Fibroblast of the aortic adventitia (primary cell): ENCODE measurements around the gene OR2T2. TPM values are rescaled to one million over a fixed set of nuclear protein-coding genes. Genes with fewer than 3 reads are reported as not detected.
"Not testable (repeated sequence)": the region's sequence is repeated elsewhere in the genome, so short reads cannot be mapped to it uniquely, and the experiment has no call there.

Experiments used
- DNase-seq: peaks from one replicate; pipeline ENCODE4 v3.0.0-alpha.2; 2010; ENCODE audit warnings: low read depth
- H3K4me3 ChIP-seq: 2 replicates; pipeline ENCODE4 v1.5.1; 2011; ENCODE audit warnings: low read depth, mild to moderate bottlenecking, control low read depth, low read length, moderate library complexity
- total RNA-seq: library from RNA; depleted of rRNA; stranded (reverse); fragments of >200 nt; gene quantifications from 2 replicates; pipeline ENCODE4 v1.2.3, GENCODE V29; 2012; ENCODE audit warnings: low replicate concordance
- TF ChIP-seq, protein P1 (sequence below): IDR thresholded peaks from 2 replicates; pipeline ENCODE4 v1.5.1; 2011; ENCODE audit warnings: mild to moderate bottlenecking, low read length, control low read depth, inconsistent platforms; ENCODE audit not compliant: insufficient read depth

OR2T2 gene, protein sequence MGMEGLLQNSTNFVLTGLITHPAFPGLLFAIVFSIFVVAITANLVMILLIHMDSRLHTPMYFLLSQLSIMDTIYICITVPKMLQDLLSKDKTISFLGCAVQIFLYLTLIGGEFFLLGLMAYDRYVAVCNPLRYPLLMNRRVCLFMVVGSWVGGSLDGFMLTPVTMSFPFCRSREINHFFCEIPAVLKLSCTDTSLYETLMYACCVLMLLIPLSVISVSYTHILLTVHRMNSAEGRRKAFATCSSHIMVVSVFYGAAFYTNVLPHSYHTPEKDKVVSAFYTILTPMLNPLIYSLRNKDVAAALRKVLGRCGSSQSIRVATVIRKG
- total RNA-seq: not detected in 2 replicates

DNA sequence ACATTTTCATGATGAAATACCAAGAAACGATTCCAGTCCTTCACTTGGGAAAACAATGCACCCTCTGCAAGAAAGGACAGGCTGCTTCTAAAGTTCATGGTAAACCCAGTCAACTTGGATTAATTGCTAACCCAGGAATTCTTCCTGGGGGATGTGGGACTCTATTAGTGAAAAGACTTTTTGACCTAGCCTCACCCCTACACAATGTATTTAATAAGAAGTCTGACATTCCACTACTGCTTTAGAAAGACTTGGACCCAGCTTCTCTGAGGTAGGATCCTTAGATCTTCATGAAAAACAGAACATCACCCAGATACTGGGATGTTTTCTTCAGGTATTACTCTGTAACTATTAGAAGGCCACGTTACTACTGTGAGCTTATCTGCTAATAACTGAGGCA is at the start of gene OR2T2:
OR2T2 (plus strand) TSS at position 239 of the 400 bp plus-strand sequence. CDS start 7,161 bp downstream, outside the sequence.
- H3K4me3 ChIP-seq, DNase-seq: not testable (repeated sequence)

DNA sequence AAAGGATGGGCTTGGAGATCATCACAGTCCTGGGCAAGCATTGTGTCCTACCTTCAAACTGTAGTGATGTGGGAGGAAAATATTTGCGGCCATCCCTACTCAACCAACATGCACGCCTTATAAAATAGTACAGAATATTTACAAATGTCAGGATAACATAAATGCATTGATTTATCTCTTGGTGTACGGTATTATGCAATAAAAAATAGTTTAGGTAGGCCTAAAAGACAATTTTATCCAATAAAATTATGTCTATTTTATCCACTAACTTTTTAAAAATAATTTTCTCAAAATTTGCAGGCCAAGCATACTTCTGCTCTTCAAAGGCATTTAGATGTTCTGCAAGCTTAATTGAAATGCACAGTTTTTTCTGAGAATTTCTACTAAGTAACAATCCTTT is 42.7 kb upstream of the OR2T2 start, which contains the start of gene OR2T1:
OR2T1 (plus strand) TSS at position 301 of the 400 bp plus-strand sequence. CDS start 3,100 bp downstream, outside the sequence.
- TF ChIP-seq, protein P1, sequence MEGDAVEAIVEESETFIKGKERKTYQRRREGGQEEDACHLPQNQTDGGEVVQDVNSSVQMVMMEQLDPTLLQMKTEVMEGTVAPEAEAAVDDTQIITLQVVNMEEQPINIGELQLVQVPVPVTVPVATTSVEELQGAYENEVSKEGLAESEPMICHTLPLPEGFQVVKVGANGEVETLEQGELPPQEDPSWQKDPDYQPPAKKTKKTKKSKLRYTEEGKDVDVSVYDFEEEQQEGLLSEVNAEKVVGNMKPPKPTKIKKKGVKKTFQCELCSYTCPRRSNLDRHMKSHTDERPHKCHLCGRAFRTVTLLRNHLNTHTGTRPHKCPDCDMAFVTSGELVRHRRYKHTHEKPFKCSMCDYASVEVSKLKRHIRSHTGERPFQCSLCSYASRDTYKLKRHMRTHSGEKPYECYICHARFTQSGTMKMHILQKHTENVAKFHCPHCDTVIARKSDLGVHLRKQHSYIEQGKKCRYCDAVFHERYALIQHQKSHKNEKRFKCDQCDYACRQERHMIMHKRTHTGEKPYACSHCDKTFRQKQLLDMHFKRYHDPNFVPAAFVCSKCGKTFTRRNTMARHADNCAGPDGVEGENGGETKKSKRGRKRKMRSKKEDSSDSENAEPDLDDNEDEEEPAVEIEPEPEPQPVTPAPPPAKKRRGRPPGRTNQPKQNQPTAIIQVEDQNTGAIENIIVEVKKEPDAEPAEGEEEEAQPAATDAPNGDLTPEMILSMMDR: no peak
- DNase-seq: no peak
- no peak within 1 kb of the TSS for H3K4me3 ChIP-seq

DNA sequence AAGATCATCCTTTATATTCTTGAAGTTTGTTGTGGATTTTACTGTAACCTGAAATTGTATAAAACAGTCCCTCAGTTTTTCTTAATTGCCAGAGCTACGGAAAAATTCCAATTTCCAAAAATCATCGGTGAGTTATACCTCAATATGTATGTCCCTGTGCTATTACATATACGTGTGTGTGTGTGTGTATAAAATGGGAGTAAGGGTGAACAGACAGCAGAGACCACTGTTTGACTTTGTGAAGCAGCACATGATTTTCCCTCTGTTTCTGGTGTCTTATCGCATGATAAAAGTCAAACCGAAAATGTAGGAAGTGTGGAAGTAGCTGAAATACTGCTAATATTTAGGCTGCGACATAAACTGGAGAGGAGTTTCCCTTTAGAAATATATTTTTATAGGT is 41.4 kb upstream of the OR2T2 start:
- TF ChIP-seq, protein P1: no peak
- peak; percentile 3 for DNase-seq
- no peak overlapping the region for H3K4me3 ChIP-seq

DNA sequence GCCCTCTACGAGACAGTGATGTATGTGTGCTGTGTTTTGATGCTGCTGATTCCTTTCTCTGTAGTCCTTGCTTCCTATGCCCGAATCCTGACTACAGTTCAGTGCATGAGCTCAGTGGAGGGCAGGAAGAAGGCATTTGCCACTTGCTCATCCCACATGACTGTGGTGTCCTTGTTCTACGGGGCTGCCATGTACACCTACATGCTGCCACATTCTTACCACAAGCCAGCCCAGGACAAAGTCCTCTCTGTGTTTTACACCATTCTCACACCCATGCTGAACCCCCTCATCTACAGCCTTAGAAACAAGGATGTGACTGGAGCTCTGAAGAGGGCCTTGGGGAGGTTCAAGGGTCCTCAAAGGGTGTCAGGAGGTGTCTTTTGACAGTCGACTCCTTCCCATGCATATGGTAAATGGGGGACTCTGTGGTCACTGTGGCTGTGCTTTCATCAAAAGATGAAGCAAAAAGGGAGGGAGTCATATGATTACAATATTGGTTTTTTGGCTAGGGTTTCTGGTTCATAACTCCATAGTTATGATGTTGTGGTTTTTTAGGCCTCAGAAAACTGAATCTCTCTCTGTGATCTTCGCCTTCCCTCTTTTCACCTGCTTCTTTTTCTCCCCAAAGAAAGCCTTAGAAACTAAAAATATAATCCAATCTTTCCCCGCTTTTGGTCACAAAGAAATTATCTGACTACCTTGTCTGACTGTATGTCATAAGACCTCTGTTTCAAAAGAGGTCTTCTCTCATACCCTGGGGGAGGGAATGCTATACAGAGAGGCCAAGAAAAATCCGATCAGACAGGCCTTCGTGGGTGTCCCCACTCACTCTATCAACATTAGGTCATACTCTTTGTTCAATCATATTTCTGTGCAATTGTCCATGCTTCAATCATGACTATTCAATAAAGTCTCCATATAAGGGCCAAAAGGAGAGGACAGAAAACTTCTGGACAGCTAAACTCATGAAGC is 38.4 kb upstream of the OR2T2 start:
- no peak overlapping the region for H3K4me3 ChIP-seq
- TF ChIP-seq, protein P1: no peak
- no peak for DNase-seq

DNA sequence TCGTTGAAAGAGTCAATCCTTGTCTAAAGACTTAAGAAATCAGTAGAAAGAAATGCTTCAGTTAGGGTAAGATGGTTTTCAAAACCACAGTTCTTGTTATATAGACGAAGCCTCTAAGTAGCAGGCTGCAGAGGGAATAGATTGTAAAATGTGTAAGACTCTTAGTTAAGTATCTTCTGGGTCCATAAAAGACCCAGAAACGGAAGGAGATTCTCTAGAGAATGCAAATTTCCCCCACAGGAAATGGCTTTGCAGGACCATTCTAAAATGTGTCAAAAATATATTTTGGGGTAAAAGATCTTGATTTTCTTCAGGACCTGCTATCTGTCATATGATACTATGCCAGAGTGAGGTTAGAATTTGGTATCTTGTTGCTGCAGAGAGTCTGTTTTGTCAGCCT is 29.2 kb upstream of the OR2T2 start:
- no peak overlapping the region for H3K4me3 ChIP-seq
- DNase-seq: no peak
- TF ChIP-seq, protein P1: no peak

DNA sequence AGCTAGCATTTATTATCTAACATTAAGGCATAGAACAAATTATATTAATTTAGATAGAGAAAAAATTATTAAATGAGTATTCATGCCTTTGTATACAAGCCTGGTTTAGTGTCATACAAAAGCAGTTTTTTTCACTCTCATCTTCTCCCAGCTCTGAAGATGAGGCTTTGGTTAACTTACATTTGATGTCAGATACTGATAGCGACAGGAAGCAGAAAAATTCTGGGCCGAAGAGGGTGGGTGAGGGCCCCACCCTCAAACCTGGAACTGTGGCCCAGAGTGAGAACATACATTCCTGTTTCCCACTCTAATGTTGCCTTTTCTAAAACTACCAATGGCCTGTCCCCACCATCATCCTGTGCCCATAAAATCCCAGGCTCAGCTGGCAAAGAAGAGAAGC is 27.6 kb upstream of the OR2T2 start:
- TF ChIP-seq, protein P1: no peak
- no peak for DNase-seq
- H3K4me3 ChIP-seq: no peak overlapping the region

DNA sequence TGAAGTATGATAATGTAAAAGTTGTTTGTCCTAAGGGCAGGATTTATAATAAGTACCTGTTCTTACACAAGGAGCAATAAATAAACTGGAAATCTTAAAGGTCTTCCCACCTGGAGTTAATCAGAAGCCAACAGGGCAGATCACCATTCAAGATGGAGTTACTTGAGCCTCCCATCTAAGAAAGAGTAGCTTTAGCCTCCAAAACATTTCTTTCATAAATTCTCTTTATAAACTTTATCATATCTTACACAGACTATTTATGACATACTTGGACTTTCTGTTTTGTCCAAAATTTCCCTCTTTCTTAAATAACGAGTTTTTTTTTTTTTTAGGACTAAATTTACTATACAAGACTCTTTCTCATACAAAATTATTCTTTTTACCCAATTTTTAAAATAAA is 24.1 kb upstream of the OR2T2 start:
- DNase-seq: no peak
- no peak overlapping the region for H3K4me3 ChIP-seq
- TF ChIP-seq, protein P1: no peak

DNA sequence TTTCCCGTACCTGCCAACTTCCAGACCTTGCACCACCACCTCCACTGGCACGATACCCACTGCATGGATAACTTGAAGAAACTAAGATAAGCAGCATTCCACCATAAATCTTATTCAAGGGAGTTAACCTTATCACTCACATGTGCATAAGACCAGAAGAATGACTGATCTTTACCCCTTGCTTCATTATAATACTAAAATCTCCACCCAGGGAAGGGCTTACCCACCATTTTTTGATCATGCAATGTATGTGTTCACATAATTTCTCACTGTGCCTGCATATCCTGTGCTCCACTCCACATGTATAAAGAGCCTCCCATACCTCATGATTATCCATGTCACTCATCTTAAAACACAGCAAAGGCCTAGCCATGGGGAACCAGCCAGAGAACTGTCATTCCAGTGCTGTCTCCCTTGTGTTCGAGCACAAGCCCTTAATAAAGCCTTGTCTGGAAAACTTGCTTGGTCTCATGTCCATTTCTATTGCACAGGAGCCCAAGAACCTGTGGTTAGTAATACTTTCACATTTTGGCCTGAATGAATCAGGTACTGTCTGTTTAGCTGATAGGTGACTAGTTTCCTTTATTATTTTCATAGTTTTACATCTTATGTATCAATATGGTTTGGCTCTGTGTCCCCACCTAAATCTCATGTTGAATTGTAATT is 17.8 kb upstream of the OR2T2 start:
- DNase-seq, H3K4me3 ChIP-seq: not testable (repeated sequence)

DNA sequence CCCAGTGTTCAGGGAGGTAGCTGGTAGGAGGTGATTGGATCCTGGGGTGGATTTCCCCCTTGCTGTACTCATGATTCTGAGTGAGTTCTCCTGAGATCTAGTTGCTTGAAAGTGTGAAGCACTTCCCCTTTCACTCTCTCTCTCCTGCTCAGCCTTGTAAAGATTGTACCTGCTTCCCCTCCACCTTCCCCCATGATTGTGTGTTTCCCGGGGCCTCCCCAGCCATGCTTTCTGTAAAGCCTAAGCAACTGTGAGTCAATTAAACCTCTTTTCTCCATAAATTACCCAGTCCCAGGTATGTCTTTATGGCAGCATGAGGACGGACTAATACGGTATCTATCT is 17.3 kb upstream of the OR2T2 start:
- H3K4me3 ChIP-seq, DNase-seq: not testable (repeated sequence)

DNA sequence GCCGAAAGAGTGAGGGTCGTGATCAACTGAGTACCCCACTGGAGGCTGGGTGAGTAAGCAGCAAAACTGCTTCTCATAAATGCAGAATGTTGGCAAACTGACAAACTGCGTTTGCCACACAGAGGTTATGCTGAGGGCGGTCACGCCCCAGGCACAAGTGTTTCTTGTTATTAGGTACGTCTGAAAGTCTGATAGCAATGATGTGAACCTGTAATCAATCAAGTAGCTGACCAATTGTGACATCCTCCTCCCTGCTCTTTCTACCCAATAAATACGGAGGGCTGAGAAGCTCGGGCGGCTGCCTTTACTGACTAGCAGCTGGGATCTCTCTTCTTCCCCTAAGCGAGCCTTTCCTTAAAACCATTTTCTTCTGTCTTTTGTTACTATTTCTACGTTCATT is 13.8 kb upstream of the OR2T2 start:
- not testable (repeated sequence) for DNase-seq, H3K4me3 ChIP-seq
